Dedifferentiated amniotic fluid mesenchymal stem cell (primary cell): ENCODE measurements around the gene RBM33.
A peak's percentile ranks its signal among the peaks of the same experiment; 100 is the strongest.

ENCODE experiments used
- DNase-seq: peaks from one replicate; pipeline ENCODE4 v3.0.0-alpha.2; 2016; ENCODE audit errors: extremely low spot score

Gene RBM33

GRCh38 chr7:155725006-155725355 lies 80.5 kb downstream of the RBM33 start:
- no peak for DNase-seq

GRCh38 chr7:155727616-155728015 lies 83.2 kb downstream of the RBM33 start:
- no peak for DNase-seq

DNA sequence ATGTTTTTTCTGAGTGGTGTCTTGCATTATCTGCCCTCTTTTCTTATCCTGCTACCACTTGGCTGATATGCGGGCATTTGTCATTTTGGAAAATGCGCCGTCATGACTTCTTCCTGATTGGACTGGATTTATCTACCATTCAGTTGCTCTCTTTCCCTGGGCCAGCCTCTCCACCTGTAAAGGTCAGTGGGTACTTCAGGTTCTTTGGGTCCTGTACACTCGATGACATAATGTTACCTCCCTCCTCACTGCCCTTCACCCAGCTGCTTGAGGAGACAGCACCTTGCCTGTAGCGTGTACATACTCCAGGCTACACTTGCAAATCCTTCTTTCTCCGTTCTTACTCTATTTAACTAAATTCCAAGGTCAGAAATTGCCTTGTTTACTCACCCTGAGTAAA lies 83.7 kb downstream of the RBM33 start:
- DNase-seq, result no peak

GRCh38 chr7:155729847-155730246 lies 85.4 kb downstream of the RBM33 start:
- no peak for DNase-seq

DNA sequence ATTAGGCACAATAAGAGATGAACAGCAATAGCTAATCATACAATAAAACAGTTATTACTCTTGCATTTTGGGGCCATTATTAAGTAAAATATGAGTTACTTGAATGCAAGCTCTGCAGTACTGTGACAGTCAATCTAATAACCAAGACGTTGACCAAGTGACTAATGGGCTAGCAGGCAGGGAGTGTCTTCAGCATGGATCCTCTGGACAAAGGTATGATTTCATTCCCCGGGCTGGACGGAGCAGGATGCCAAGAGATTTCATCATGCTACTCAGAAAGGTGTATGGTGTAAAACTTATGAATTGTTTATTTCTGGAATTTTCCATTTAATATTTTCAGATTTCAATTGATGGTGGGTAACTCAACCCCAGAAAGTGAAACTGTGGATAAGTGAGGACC lies 86.9 kb downstream of the RBM33 start:
- no peak for DNase-seq

- DNase-seq, result no peak
Measured at GRCh38 chr7:155731871-155732270, 87.4 kb downstream of the RBM33 start.

GRCh38 chr7:155732286-155732685 lies 87.8 kb downstream of the RBM33 start:
- DNase-seq, result no peak

DNA sequence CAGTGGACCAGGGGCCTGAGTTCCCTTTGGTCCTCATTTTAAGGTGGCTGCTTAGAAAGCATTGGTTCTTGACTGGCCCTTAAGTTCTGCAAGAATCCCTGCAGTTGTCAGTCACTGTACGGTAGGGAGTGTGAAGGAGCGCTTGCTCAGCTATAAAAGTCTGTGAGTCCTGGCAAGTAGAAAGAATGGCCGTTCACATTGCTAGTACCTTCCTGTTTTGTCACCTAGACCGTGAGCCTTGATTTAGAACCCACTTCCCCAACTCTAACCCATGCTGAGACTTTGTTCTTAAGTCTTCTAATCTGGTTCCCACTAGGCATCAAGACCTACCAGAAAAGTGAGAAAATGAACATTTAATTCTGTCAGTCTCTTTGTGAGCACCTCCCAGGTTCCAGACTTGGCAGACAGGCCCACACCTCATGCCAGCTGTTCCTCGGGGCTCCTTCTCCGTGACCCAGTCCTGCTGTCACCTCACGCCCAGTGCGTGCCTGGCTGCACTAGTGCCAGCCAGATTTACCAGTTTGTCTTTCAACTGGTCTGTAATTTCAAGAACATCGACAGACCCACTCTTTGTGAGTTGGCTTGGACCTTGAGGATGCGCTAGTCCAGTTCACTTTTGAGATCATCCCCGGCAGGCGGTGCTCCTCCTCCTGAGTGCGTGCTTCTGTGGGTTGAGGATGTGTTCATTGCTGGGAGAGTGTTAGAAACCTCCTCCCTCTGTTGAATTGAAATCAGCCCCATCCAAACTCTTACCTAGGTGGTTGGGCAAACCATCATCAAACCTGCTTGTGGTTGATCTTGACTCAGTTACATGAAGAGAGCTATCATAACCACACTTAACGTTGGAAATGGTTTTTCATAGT lies 89.4 kb downstream of the RBM33 start:
- no peak for DNase-seq

DNA sequence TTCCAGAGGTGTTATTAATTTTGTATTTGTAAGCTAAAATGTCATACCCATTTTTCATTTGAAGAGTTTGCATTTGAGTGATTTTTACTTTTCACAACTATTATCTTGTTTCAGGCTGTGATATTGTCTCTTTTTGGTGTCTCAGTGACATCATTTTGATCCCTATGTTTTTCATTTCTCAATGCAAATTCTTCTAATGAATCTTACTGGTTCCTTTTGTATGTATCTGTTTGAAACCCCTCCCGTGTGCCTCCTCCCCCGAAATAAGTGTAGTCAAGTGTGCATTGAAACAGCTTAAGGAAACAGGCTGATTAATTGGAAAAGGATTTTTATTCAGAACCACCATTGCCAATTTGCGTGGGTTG lies 90.0 kb downstream of the RBM33 start:
- no peak for DNase-seq

GRCh38 chr7:155735442-155736115 lies 91.1 kb downstream of the RBM33 start:
- DNase-seq, result no peak

GRCh38 chr7:155737590-155737989 lies 93.1 kb downstream of the RBM33 start:
- DNase-seq, result no peak

DNA sequence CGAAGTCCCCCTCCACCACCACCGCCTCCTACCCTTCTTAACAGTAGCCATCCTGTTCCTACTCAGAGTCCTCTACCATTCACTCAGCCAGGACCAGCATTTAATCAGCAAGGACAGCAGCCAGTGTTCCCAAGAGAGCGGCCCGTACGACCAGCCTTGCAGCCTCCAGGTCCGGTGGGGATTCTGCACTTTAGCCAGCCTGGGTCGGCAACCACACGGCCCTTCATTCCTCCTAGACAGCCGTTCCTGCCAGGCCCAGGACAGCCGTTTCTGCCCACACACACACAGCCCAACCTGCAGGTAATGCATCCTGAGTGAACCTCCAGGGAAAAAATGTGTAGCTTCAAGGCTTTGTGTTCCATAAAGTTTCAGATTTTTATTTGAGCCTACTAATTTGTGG lies 93.6 kb downstream of the RBM33 start:
- DNase-seq, result no peak

GRCh38 chr7:155738652-155739537 lies 94.4 kb downstream of the RBM33 start:
- peak; percentile 64 for DNase-seq

DNA sequence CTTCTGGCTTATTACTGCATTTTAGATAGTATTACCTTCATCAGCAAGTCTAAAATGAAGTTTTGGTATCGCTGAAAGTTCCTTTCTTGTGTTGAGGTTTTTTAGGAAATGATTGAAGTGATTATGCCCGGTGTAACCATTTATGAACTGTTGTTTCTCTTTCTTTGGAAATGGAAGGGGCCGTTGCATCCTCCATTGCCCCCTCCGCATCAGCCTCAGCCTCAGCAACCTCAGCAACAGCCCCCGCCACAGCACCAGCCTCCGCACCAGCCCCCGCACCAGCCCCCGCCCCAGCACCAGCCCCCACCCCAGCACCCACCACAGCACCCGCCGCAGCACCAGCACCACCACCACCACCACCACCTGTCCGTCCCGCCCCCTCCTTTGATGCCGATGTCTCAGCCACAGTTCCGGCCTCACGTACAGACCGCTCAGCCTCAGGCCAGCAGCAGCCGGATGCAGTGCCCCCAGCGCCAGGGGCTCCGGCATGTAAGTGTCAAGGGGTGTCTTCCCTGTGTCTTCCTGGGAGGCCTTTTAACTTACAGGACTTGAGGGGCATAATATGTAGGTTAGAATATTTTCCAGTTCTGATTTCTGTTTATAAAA lies 95.2 kb downstream of the RBM33 start:
- no peak for DNase-seq

DNA sequence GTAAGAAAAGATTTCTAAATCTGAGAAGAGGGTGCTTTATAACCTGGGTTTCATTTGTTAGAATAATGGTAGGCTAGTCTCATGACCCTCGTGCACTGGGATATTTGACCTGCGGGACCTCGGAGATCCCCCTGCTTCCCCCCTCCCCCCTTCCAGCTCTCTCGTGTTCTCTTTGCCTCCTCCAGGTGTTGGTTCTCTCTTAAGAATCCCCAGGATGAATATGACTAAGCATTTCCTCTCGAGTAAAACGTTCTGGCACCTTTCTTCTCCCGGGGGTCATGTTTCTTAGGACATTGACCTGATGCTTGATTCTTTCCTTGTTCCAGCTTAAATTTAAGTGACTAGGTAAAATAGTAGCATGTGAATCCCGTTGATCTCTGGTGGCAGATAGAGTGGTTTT lies 96.6 kb downstream of the RBM33 start:
- DNase-seq, result no peak

- DNase-seq, result no peak
Measured at GRCh38 chr7:155741805-155742204, 97.3 kb downstream of the RBM33 start.

GRCh38 chr7:155743177-155743576 lies 98.7 kb downstream of the RBM33 start:
- no peak for DNase-seq

GRCh38 chr7:155744971-155745683 lies 100.7 kb downstream of the RBM33 start:
- no peak for DNase-seq

- DNase-seq, result no peak
Measured at GRCh38 chr7:155745737-155746136, 101.3 kb downstream of the RBM33 start.

- no peak for DNase-seq
Measured at GRCh38 chr7:155746188-155746587, 101.7 kb downstream of the RBM33 start.

DNA sequence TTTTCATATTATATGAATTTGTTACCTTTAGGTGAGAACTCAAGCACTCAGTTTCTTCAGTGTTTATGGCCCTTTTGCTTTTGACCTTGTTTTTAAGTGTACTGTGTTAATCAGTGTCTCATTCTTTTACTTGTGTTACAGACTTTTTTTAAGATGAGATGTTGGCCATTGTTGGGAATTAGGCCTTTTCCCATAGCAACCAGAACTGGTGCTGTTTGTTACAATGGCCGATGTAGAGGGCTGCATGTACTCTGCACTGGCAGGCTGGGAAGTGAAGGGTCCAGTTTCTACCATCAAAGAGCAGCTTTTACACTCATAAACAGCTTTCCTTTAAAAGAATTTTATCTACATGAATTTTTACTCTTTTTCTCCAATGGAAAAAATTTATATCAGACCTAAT lies 102.7 kb downstream of the RBM33 start:
- DNase-seq, result no peak
